Common myeloid progenitor, CD34-positive (primary cell): ENCODE measurements around the gene RNF133. TPM values are rescaled to one million over a fixed set of nuclear protein-coding genes. Genes with fewer than 3 reads are reported as not detected.

Experiments
- CTCF ChIA-PET: fragments of 350-600 bp; sonication (Branson Sonifier 250); formaldehyde crosslinking; loops from one replicate; lab custom pipeline; 2021; ENCODE audit warnings: antibody characterized with exemption; lab: Charles Lee
- POLR2A ChIA-PET: fragments of 350-600 bp; sonication (Branson Sonifier 250); formaldehyde crosslinking; loops from one replicate; lab custom pipeline; 2021; ENCODE audit warnings: antibody characterized with exemption; lab: Charles Lee
- DNase-seq, 3 donors: peaks; one replicate each; pipeline versions ENCODE4 v3.0.0 to v3.0.0-alpha.2; 2013
- H3K27ac ChIP-seq, 2 experiments: 1 replicate in 1 of 2; 2 replicates in 1 of 2; pipeline ENCODE4 v1.7.0; 2013; ENCODE audit warnings: inconsistent platforms in 2 of 2, low read length in 2 of 2, mild to moderate bottlenecking in 2 of 2, low read depth in 1 of 2, moderate library complexity in 1 of 2; ENCODE audit not compliant: severe bottlenecking in 2 of 2, insufficient read depth in 1 of 2, poor library complexity in 1 of 2
- H3K27me3 ChIP-seq, 5 experiments: replicated peaks in 2 of 5; 1 replicate in 3 of 5; 2 replicates in 2 of 5; pipeline versions ENCODE4 v1.6.1 to v1.7.0; 2013; ENCODE audit warnings: low read length in 4 of 5, mild to moderate bottlenecking in 2 of 5, moderate library complexity in 2 of 5, inconsistent platforms in 1 of 5; ENCODE audit not compliant: insufficient read depth in 5 of 5, control insufficient read depth in 4 of 5
- H3K36me3 ChIP-seq, 4 experiments: 1 replicate in 2 of 4; 2 replicates in 2 of 4; pipeline versions ENCODE4 v1.6.1 to v1.7.0; 2013; ENCODE audit warnings: low read length in 3 of 4, control low read depth in 1 of 4, mild to moderate bottlenecking in 1 of 4; ENCODE audit not compliant: control insufficient read depth in 4 of 4, insufficient read depth in 4 of 4
- H3K4me1 ChIP-seq, 4 experiments: 1 replicate in 3 of 4; 2 replicates in 1 of 4; pipeline versions ENCODE4 v1.6.1 to v1.7.1; 2013; ENCODE audit warnings: low read length in 3 of 4, mild to moderate bottlenecking in 3 of 4, control low read depth in 1 of 4, inconsistent platforms in 1 of 4, moderate library complexity in 1 of 4; ENCODE audit not compliant: control insufficient read depth in 4 of 4, insufficient read depth in 4 of 4; ENCODE audit errors: control extremely low read depth in 1 of 4
- H3K4me3 ChIP-seq, 7 experiments: 1 replicate in 4 of 7; 2 replicates in 3 of 7; pipeline versions ENCODE4 v1.5.1 to v1.7.0; 2013; ENCODE audit warnings: mild to moderate bottlenecking in 7 of 7, low read length in 6 of 7, moderate library complexity in 6 of 7, inconsistent platforms in 2 of 7, low read depth in 2 of 7, control low read depth in 1 of 7; ENCODE audit not compliant: insufficient read depth in 4 of 7, control insufficient read depth in 1 of 7; ENCODE audit errors: extremely low read depth in 1 of 7
- H3K9me3 ChIP-seq, 5 experiments: 1 replicate in 4 of 5; 2 replicates in 1 of 5; pipeline versions ENCODE4 v1.6.1 to v1.7.1; 2013; ENCODE audit warnings: low read length in 4 of 5, mild to moderate bottlenecking in 2 of 5, inconsistent platforms in 1 of 5, low read depth in 1 of 5, moderate library complexity in 1 of 5; ENCODE audit not compliant: control insufficient read depth in 4 of 5, insufficient read depth in 2 of 5; ENCODE audit errors: control extremely low read depth in 1 of 5
- WGBS: methylation state at CpG from one replicate; pipeline ENCODE4 v1.1.5; 2013; ENCODE audit not compliant: insufficient coverage; 5-methylcytosine and 5-hydroxymethylcytosine counted together
- polyA plus RNA-seq: library from polyadenylated mRNA; unstranded; fragments of 120-200 nt; gene quantifications from one replicate; pipeline ENCODE4 v1.2.1, GENCODE V29; 2013

Gene RNF133, protein sequence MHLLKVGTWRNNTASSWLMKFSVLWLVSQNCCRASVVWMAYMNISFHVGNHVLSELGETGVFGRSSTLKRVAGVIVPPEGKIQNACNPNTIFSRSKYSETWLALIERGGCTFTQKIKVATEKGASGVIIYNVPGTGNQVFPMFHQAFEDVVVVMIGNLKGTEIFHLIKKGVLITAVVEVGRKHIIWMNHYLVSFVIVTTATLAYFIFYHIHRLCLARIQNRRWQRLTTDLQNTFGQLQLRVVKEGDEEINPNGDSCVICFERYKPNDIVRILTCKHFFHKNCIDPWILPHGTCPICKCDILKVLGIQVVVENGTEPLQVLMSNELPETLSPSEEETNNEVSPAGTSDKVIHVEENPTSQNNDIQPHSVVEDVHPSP
- not detected for polyA plus RNA-seq

DNA sequence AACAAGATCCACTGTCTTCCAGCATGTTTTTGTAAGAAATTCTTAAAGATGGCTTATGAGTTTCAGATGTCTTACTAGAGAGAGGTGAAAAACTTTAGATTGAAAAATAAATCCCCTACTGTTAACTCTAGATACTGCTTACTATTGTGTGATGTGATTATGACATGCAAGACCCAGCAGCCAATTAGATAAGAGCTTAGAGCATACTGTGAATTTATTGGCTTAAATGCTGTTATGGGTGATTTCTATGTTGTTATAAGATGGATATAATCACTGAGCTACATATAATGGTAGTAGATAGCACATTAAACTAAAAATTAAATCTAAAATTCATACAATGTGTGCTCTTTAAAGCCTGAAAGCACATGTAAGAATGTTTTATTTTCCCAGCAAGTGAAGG is at the start of gene RNF133:
Gene RNF133, minus strand, starts transcription at position 101 of the 400 bp plus-strand sequence. CDS start 199 bp downstream, outside the sequence.
- H3K27me3 ChIP-seq: no peaks in the 10 kb centered on the region
- H3K4me1 ChIP-seq: no peaks in the 10 kb centered on the region
- ChIA-PET CTCF (no interaction called here), POLR2A (no interaction called here)
- no peak within 1 kb of the TSS for H3K27ac ChIP-seq
- H3K9me3 ChIP-seq: no peaks in the 10 kb centered on the region
- H3K36me3 ChIP-seq: no peaks in the 10 kb centered on the region
- no peak for DNase-seq
- H3K4me3 ChIP-seq: no peak within 1 kb of the TSS

GRCh38 chr7:122748195-122748594 is 49.3 kb upstream of the RNF133 start:
- no peaks in the 10 kb centered on the region for H3K27me3 ChIP-seq
- H3K36me3 ChIP-seq: no peaks in the 10 kb centered on the region
- WGBS: 100% methylated on average over 2 of the region's 2 CpGs
- no peak overlapping the region for H3K27ac ChIP-seq
- no peak overlapping the region for H3K4me3 ChIP-seq
- ChIA-PET POLR2A (no interaction called here), CTCF (no interaction called here)
- no peaks in the 10 kb centered on the region for H3K4me1 ChIP-seq
- DNase-seq: no peak
- H3K9me3 ChIP-seq: no peaks in the 10 kb centered on the region

- Histone ChIP-seq H3K27ac (no peak overlapping the region), H3K9me3 (no peaks in the 10 kb centered on the region), H3K27me3 (no peaks in the 10 kb centered on the region), H3K4me1 (no peaks in the 10 kb centered on the region), H3K4me3 (no peak overlapping the region), H3K36me3 (no peaks in the 10 kb centered on the region)
- POLR2A ChIA-PET: no interaction called here
- 71% methylated on average over 1 of the region's 2 CpGs for WGBS
- DNase-seq: no peak
- CTCF ChIA-PET: no interaction called here
Measured at GRCh38 chr7:122746948-122747347, 48.0 kb upstream of the RNF133 start.

DNA sequence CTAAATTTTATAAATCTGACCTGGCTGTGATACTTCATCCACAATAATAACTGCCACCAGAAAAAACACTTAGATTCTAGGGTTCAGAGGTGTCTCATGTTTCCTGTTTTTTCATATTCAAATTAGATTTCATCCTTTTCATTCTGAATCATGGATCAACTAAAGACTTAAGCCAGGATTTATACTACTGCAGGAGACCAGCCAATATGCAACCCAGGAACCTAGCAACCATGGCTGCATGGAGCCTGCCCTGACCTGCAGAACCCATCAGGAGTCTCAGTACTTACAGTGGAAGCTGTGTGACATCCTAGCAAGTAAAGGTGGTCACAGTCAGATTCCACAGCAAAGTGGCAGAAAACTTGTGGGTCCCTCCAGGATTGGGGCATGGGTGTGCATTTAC is 44.3 kb upstream of the RNF133 start:
- CTCF ChIA-PET: no interaction called here
- Histone ChIP-seq H3K4me3 (no peak overlapping the region), H3K36me3 (no peaks in the 10 kb centered on the region), H3K4me1 (no peaks in the 10 kb centered on the region), H3K27ac (no peak overlapping the region), H3K27me3 (no peaks in the 10 kb centered on the region), H3K9me3 (no peaks in the 10 kb centered on the region)
- POLR2A ChIA-PET: no interaction called here
- no peak for DNase-seq

GRCh38 chr7:122738947-122739346 is 40.0 kb upstream of the RNF133 start:
- Histone ChIP-seq H3K27ac (no peak overlapping the region), H3K36me3 (no peaks in the 10 kb centered on the region), H3K9me3 (no peaks in the 10 kb centered on the region), H3K4me3 (no peak overlapping the region), H3K4me1 (no peaks in the 10 kb centered on the region), H3K27me3 (no peaks in the 10 kb centered on the region)
- 89% methylated on average over 2 of the region's 2 CpGs for WGBS
- ChIA-PET CTCF (no interaction called here), POLR2A (no interaction called here)
- no peak for DNase-seq

DNA sequence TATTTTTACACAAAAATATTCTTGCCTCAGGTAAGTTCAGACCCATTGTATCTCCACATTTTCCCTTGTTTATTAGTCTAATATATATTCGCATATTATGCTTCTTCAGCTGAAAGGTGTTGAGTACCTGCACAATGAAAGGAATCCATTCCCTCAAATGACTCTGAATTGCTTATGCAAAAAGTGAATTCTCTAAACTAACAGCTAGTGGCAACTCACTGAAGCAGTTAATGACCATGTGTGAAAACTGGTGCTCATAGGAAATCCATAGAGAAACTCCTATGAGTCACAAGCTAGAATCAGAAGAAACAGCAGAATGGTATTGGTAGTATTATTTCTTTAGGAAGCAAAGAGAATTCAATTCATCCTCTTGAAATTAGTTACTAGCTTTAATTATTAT is 37.3 kb upstream of the RNF133 start:
- ChIA-PET POLR2A (no interaction called here), CTCF (interaction anchor here (0.7 kb wide), 1 partner anchor 453 kb away, joined by 3 read pairs; no protein-coding TSS in a partner anchor)
- no peaks in the 10 kb centered on the region for H3K36me3 ChIP-seq
- H3K4me1 ChIP-seq: no peaks in the 10 kb centered on the region
- H3K27me3 ChIP-seq: no peaks in the 10 kb centered on the region
- no peaks in the 10 kb centered on the region for H3K9me3 ChIP-seq
- no peak overlapping the region for H3K4me3 ChIP-seq
- WGBS: no CpG with 5 or more reads among the region's 1 CpG
- H3K27ac ChIP-seq: no peak overlapping the region
- DNase-seq: no peak

DNA sequence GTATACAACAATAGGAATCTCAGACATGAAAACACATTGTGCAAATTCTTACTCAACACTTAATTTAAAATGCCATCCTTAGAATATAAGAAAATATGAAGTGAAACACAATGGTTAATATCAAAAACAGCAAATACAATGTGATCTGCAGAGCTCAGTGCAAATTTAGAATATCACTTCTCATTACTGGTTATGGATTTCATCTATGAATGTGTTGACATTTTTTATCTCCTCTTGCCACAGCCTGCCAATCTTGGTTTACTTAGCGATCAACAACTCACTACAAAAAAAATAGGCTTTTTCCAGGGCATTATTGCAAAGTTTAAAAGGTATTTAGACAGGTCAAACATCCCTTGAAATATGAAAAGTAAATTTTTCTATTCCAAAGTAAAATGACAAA is 28.8 kb upstream of the RNF133 start:
- ChIA-PET POLR2A (no interaction called here), CTCF (no interaction called here)
- no peaks in the 10 kb centered on the region for H3K9me3 ChIP-seq
- no CpG with 5 or more reads among the region's 1 CpG for WGBS
- no peak overlapping the region for H3K27ac ChIP-seq
- no peaks in the 10 kb centered on the region for H3K27me3 ChIP-seq
- no peaks in the 10 kb centered on the region for H3K4me1 ChIP-seq
- DNase-seq: no peak
- no peaks in the 10 kb centered on the region for H3K36me3 ChIP-seq
- no peak overlapping the region for H3K4me3 ChIP-seq
